ENCODE results near the gene CRACDL.
A peak's percentile ranks its signal among the peaks of the same experiment; 100 is the strongest.

The CRACDL gene

DNA sequence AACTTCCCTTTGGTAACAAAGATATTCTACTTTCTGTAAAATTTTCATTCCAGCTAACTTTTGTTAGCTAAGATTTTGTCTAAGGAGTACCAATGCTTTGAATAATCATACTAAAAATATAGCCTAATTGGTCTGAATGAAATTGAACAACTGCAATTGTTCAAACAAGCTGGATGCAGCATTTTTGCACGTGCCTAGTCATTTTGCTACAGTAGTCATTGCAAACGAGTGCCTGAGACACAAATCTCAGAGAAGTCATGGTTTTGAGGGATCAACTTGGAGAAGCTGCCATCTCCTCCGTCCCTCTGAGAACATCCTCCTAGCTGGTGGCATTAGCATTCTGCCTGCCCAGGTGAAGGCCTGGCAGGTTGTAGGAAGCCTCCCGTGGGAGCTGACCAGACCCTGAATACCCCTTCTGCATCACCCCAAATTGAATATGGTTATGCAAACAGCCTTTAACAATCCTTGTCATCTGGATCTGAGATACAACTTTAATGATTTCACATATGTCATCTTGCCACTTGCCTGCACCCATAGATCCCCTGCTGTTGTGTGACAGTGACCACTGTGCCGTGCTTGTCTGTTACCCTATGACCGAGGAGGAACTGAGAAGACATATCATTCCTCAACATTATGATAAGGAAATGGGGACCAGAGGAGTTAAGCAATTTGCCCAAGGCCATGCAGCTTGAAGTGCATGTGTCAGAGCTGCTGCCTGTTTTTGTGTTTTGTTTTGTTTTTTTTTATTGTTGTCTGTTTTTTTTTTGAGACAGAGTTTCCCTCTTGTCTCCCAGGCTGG, 176.0 kb downstream of the CRACDL start:
- Histone ChIP-seq H3K27me3 (ENCODE audit: low read length) (no peaks in the 10 kb centered on the region), H3F3A (ENCODE audit: insufficient read depth) (peaks cover 15% of the 10 kb centered on the region), H2AFZ (ENCODE audit: low read depth, low read length, severe bottlenecking) (no peak overlapping the region), H3K4me3 (ENCODE audit: insufficient read depth, low read length, poor library complexity, severe bottlenecking) (no peak overlapping the region), H3K4me2 (ENCODE audit: low read depth, low read length, poor library complexity, severe bottlenecking) (peak overlapping the region; percentile 51), H3K36me3 (ENCODE audit: low read length) (no peaks in the 10 kb centered on the region), H3K79me2 (ENCODE audit: insufficient read depth, low read length) (no peaks in the 10 kb centered on the region), H3K9me2 (replicated peaks; ENCODE audit: insufficient read depth, low read length) (no peaks in the 10 kb centered on the region), H3K27ac (ENCODE audit: low read depth, low read length) (peak overlapping the region; percentile 53), H4K20me1 (ENCODE audit: low read depth, low read length) (no peaks in the 10 kb centered on the region), H3K9ac (ENCODE audit: low read length) (no peak overlapping the region), H3K9me3 (ENCODE audit: insufficient read depth, low read length) (no peaks in the 10 kb centered on the region)
- TF ChIP-seq, protein P1, sequence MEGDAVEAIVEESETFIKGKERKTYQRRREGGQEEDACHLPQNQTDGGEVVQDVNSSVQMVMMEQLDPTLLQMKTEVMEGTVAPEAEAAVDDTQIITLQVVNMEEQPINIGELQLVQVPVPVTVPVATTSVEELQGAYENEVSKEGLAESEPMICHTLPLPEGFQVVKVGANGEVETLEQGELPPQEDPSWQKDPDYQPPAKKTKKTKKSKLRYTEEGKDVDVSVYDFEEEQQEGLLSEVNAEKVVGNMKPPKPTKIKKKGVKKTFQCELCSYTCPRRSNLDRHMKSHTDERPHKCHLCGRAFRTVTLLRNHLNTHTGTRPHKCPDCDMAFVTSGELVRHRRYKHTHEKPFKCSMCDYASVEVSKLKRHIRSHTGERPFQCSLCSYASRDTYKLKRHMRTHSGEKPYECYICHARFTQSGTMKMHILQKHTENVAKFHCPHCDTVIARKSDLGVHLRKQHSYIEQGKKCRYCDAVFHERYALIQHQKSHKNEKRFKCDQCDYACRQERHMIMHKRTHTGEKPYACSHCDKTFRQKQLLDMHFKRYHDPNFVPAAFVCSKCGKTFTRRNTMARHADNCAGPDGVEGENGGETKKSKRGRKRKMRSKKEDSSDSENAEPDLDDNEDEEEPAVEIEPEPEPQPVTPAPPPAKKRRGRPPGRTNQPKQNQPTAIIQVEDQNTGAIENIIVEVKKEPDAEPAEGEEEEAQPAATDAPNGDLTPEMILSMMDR (IDR thresholded peaks at IDR 0.05; ENCODE audit: insufficient read depth, low read length, poor library complexity, severe bottlenecking): no peak
- TF ChIP-seq EZH2phosphoT487 (conservative IDR thresholded peaks at IDR 0.05; ENCODE audit: low read length): no peak

DNA sequence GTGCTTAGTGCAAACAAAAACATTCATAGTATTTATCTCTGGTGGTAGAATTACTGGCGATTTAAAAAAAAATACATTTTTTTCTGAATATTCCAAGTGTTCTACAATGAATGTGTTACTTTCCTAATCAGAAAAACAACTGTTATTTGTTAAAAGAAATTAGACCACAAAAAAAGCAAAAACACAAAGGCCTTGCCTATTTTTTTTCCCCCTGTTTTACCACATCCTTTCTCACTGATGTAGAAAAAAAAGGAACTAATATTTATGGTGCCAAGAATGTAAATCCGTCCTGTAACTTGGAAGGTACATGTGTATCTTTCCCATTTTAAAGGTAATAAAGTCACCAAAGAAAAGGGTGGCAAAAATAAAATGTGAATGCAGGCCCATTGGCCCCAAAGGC, 176.7 kb downstream of the CRACDL start:
- H3K4me2 ChIP-seq (ENCODE audit: low read depth, low read length, poor library complexity, severe bottlenecking): peak overlapping the region; percentile 51
- H3K9ac ChIP-seq (ENCODE audit: low read length): no peak overlapping the region
- H2AFZ ChIP-seq (ENCODE audit: low read depth, low read length, severe bottlenecking): no peak overlapping the region
- no peaks in the 10 kb centered on the region for H3K79me2 ChIP-seq (ENCODE audit: insufficient read depth, low read length)
- TF ChIP-seq, protein P1 (IDR thresholded peaks at IDR 0.05; ENCODE audit: insufficient read depth, low read length, poor library complexity, severe bottlenecking): no peak
- TF ChIP-seq EZH2phosphoT487 (conservative IDR thresholded peaks at IDR 0.05; ENCODE audit: low read length): no peak
- H3K9me2 ChIP-seq (replicated peaks; ENCODE audit: insufficient read depth, low read length): no peaks in the 10 kb centered on the region
- peak overlapping the region; percentile 53 for H3K27ac ChIP-seq (ENCODE audit: low read depth, low read length)
- H3K27me3 ChIP-seq (ENCODE audit: low read length): no peaks in the 10 kb centered on the region
- no peaks in the 10 kb centered on the region for H3K9me3 ChIP-seq (ENCODE audit: insufficient read depth, low read length)
- peaks cover 15% of the 10 kb centered on the region for H3F3A ChIP-seq (ENCODE audit: insufficient read depth)
- H4K20me1 ChIP-seq (ENCODE audit: low read depth, low read length): no peaks in the 10 kb centered on the region
- H3K36me3 ChIP-seq (ENCODE audit: low read length): no peaks in the 10 kb centered on the region
- no peak overlapping the region for H3K4me3 ChIP-seq (ENCODE audit: insufficient read depth, low read length, poor library complexity, severe bottlenecking)

DNA sequence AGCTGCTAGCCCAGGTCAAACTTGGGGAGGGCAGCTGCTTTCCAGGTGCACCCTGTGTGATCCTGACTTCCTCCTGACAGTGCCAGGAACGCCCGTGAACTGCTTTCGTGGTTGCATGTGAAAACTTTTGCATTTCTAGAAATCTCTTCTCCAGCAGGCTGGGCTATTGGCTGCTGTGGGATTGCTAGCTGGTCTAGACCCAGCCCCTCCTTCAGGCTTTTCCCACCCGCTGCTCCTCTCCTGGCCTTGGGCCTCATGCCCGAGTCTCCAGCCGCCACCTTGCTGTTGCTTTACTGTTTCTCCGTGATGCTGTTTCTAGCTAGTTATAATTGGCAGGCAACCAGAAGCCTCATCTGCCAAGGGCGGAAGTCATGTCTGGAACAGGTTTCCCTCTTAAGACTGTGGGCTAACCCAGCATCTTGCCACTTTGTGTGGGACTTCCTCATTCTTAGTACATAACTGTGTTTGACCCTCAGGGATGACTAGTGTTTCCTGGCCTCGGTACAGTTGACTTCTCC, 178.1 kb downstream of the CRACDL start:
- H3K9ac ChIP-seq (ENCODE audit: low read length): no peak overlapping the region
- H4K20me1 ChIP-seq (ENCODE audit: low read depth, low read length): no peaks in the 10 kb centered on the region
- no peaks in the 10 kb centered on the region for H3K27me3 ChIP-seq (ENCODE audit: low read length)
- no peaks in the 10 kb centered on the region for H3K79me2 ChIP-seq (ENCODE audit: insufficient read depth, low read length)
- H3K36me3 ChIP-seq (ENCODE audit: low read length): no peaks in the 10 kb centered on the region
- H3K27ac ChIP-seq (ENCODE audit: low read depth, low read length): peak overlapping the region; percentile 53; the same call in 1 of the 2 replicates
- TF ChIP-seq, protein P1 (IDR thresholded peaks at IDR 0.05; ENCODE audit: insufficient read depth, low read length, poor library complexity, severe bottlenecking): no peak
- TF ChIP-seq EZH2phosphoT487 (conservative IDR thresholded peaks at IDR 0.05; ENCODE audit: low read length): no peak
- H3K9me2 ChIP-seq (replicated peaks; ENCODE audit: insufficient read depth, low read length): no peaks in the 10 kb centered on the region
- no peaks in the 10 kb centered on the region for H3K9me3 ChIP-seq (ENCODE audit: insufficient read depth, low read length)
- H3K4me3 ChIP-seq (ENCODE audit: insufficient read depth, low read length, poor library complexity, severe bottlenecking): no peak overlapping the region
- H3K4me2 ChIP-seq (ENCODE audit: low read depth, low read length, poor library complexity, severe bottlenecking): peak overlapping the region; percentile 51
- peaks cover 15% of the 10 kb centered on the region for H3F3A ChIP-seq (ENCODE audit: insufficient read depth)
- H2AFZ ChIP-seq (ENCODE audit: low read depth, low read length, severe bottlenecking): peak overlapping the region; percentile 27
